Endothelial cell of umbilical vein (primary cell): ENCODE data around the gene COL5A3. TPM values are rescaled to one million over a fixed set of nuclear protein-coding genes. Genes with fewer than 3 reads are reported as not detected.

Experiments used
- BruUV-seq: library from RNA; stranded (reverse); fragments of 400-500 nt; replicated peaks from 2 replicates; lab custom pipeline; 2021; lab: Mats Ljungman, UMichigan
- CTCF ChIA-PET: fragments of 300-600, 350-600 bp; sonication (Branson Sonifier 250); formaldehyde crosslinking; loops from one replicate; lab custom pipeline; 2021; ENCODE audit warnings: antibody characterized with exemption, inconsistent platforms; lab: Charles Lee
- POLR2A ChIA-PET: fragments of 300-600, 350-600 bp; sonication (Branson Sonifier 250); formaldehyde crosslinking; loops from one replicate; lab custom pipeline; 2021; ENCODE audit warnings: antibody characterized with exemption, inconsistent platforms; lab: Charles Lee
- DNase-seq: peaks from one replicate; pipeline ENCODE4 v3.0.0-alpha.2; 2011; ENCODE audit warnings: low read depth, low spot score
- FAIRE-seq: peaks from 2 replicates; lab custom pipeline; 2011; peaks lifted over from hg19 to GRCh38; lab: Jason Lieb, UNC
- H2AFZ ChIP-seq: 2 replicates; pipeline ENCODE4 v1.6.0; 2012; ENCODE audit warnings: low read depth, low read length, control low read depth, inconsistent platforms
- H3K27ac ChIP-seq: 2 replicates; pipeline ENCODE4 v1.5.1; 2011; ENCODE audit warnings: low read depth, mild to moderate bottlenecking, control low read depth, low read length, moderate library complexity; ENCODE audit not compliant: insufficient read depth
- H3K27me3 ChIP-seq, 2 experiments: 2 replicates each; pipeline versions ENCODE4 v1.6.0 to v1.6.1; 2011; ENCODE audit warnings: low read length in 2 of 2, mixed read lengths in 1 of 2; ENCODE audit not compliant: control insufficient read depth in 2 of 2, insufficient read depth in 2 of 2
- H3K36me3 ChIP-seq, 2 experiments: 2 replicates in 1 of 2; 3 replicates in 1 of 2; pipeline ENCODE4 v1.5.1; 2011; ENCODE audit warnings: low read length in 2 of 2, mild to moderate bottlenecking in 1 of 2, moderate library complexity in 1 of 2; ENCODE audit not compliant: control insufficient read depth in 2 of 2, insufficient read depth in 2 of 2; ENCODE audit errors: extremely low read depth in 1 of 2
- H3K4me1 ChIP-seq: 3 replicates; pipeline ENCODE4 v1.5.1; 2011; ENCODE audit warnings: mild to moderate bottlenecking, low read length; ENCODE audit not compliant: control insufficient read depth, insufficient read depth; ENCODE audit errors: extremely low read depth
- H3K4me2 ChIP-seq: 2 replicates; pipeline ENCODE4 v1.6.1; 2011; ENCODE audit warnings: low read length, control low read depth, mixed read lengths; ENCODE audit not compliant: insufficient read depth
- H3K4me3 ChIP-seq, 3 experiments: fragments of 200-600 bp in 1 of 3; sonication (generic), shearing (Covaris generic) in 1 of 3; replicated peaks in 1 of 3; 2 replicates each; pipeline ENCODE4 v1.5.1; 2011 to 2016; ENCODE audit warnings: control low read depth in 3 of 3, low read length in 3 of 3, mild to moderate bottlenecking in 2 of 3, inconsistent platforms in 1 of 3, low read depth in 1 of 3, moderate library complexity in 1 of 3; ENCODE audit not compliant: insufficient read depth in 1 of 3
- H3K79me2 ChIP-seq: 2 replicates; pipeline ENCODE4 v1.6.0; 2012; ENCODE audit warnings: low read length, inconsistent platforms; ENCODE audit not compliant: control insufficient read depth, insufficient read depth
- H3K9ac ChIP-seq: replicated peaks from 2 replicates; pipeline ENCODE3; 2011; ENCODE audit warnings: low read length, control low read depth; ENCODE audit not compliant: insufficient read depth; ENCODE audit errors: extremely low read depth
- H3K9me1 ChIP-seq: replicated peaks from 3 replicates; pipeline ENCODE4 v1.6.0; 2011; ENCODE audit warnings: mild to moderate bottlenecking, low read length; ENCODE audit not compliant: control insufficient read depth, insufficient read depth; ENCODE audit errors: extremely low read depth
- H3K9me3 ChIP-seq: replicated peaks from 2 replicates; pipeline ENCODE4 v1.5.1; 2012; ENCODE audit warnings: low read length, inconsistent platforms; ENCODE audit not compliant: control insufficient read depth, insufficient read depth
- H4K20me1 ChIP-seq: replicated peaks from 2 replicates; pipeline ENCODE3; 2011; ENCODE audit warnings: mild to moderate bottlenecking, low read length; ENCODE audit not compliant: control insufficient read depth, insufficient read depth; ENCODE audit errors: extremely low read depth
- EZH2 ChIP-seq: IDR thresholded peaks from 2 replicates; pipeline ENCODE4 v1.6.1; 2012; ENCODE audit warnings: borderline replicate concordance, low read depth, mild to moderate bottlenecking, moderate library complexity, low read length, inconsistent platforms; ENCODE audit not compliant: severe bottlenecking
- JUN ChIP-seq: IDR thresholded peaks from 2 replicates; pipeline ENCODE4 v1.6.1; 2011; ENCODE audit warnings: borderline replicate concordance, low read depth; ENCODE audit not compliant: insufficient read length, insufficient read depth
- MYC ChIP-seq: IDR thresholded peaks from one replicate; pipeline ENCODE4 v1.6.1; 2011; ENCODE audit warnings: mild to moderate bottlenecking, low read depth, low read length
- POLR2A ChIP-seq: IDR thresholded peaks from 2 replicates; pipeline ENCODE4 v1.6.1; 2012; ENCODE audit warnings: low read depth, mild to moderate bottlenecking, control low read depth, low read length
- dilution Hi-C: fragments of 300-500 bp; cut with MboI; formaldehyde crosslinking; loops from one replicate; pipeline ENCODE4 v1.15.0; 2019; ENCODE audit warnings: low sequenced_read_pairs; ENCODE audit not compliant: extremely low pct_ligation_motif_present
- intact Hi-C: fragments of 100-400 bp; cut with micrococcal nuclease; formaldehyde crosslinking; loops from one replicate; pipeline ENCODE4 v1.10.0; 2022
- polyA plus RNA-seq, 4 experiments: library from polyadenylated mRNA; depleted of rRNA in 3 of 4; stranded (reverse) in 3 of 4; unstranded in 1 of 4; fragments of >200 nt; gene quantifications; 2 replicates each; pipeline versions ENCODE4 v1.2.1 to v1.2.3, GENCODE V29; 2011 to 2012; ENCODE audit warnings: missing spikeins in 1 of 4
- total RNA-seq: library from RNA; stranded (reverse); gene quantifications from 2 replicates; pipeline ENCODE4 v1.2.3, GENCODE V29; 2021

Gene COL5A3
- total and polyA plus RNA-seq, 2 donors (not counting 3 experiments of a cell fraction or from before 2014, with no cell fraction given), result not detected

DNA sequence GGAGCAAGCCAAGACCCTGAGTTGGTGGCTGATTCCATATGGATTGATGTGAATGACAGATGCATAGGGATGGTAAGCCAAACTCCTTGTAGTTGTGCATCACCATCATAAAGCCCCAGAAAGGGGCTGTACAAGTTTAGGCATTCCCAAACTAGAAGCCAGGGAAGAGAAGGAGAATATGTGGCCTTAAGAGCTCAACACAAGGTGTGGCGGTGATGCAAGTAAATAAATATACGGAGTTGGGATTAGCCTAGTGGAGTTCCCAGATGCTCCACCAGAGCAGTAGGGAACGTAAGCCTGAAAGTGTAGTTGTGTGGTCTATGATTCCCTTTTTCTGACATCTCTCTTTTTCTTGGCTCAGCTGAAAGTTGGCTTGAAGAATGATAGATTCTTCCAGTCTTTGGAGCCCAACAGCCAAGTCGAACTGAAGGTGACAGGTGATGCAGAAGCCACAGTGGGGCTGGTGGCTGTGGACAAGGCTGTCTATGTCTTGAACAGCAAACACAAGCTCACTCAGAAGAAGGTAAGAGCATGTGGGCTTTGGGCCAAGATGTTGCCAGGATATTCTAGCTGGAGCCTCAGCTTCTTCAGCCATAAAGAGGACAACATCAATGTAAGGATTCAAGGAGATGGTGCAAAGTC is 33.1 kb upstream of the COL5A3 start:
- dilution Hi-C loops (no loop called here), intact Hi-C loops (no loop called here)
- Histone ChIP-seq H4K20me1 (no peaks in the 10 kb centered on the region), H3K4me2 (no peak overlapping the region), H3K4me1 (no peaks in the 10 kb centered on the region), H3K4me3 (no peak overlapping the region), H3K36me3 (no peaks in the 10 kb centered on the region), H3K9ac (no peak overlapping the region), H3K9me1 (no peaks in the 10 kb centered on the region), H3K79me2 (no peaks in the 10 kb centered on the region), H3K27me3 (no peaks in the 10 kb centered on the region), H2AFZ (no peak overlapping the region), H3K27ac (no peak overlapping the region), H3K9me3 (no peaks in the 10 kb centered on the region)
- POLR2A ChIA-PET, result no interaction called here
- no peak for FAIRE-seq
- DNase-seq, result no peak
- CTCF ChIA-PET, result no interaction called here
- BruUV-seq, result no TSS peak
- no peak for TF ChIP-seq JUN
- no peak for TF ChIP-seq MYC
- no peak for TF ChIP-seq EZH2

DNA sequence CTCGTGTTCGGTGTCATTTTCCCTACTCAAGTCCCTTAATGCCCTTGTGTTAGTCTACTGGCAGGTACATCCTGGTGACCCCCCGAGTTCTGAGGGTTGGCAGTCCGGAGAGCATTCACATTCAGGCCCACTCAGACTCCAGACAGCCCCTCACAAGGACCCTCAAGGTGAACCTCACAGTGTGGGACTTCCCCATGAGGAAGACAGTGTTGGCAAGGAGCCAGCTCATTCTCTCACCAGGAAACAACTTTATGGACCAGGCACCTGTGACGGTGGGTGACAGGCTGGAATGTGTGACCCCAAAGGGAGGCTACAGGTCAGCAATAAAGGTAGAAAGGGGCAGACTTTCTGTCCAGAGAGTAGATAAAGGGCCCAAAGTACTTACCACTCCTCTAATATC is 27.5 kb upstream of the COL5A3 start:
- FAIRE-seq, result no peak
- dilution Hi-C loops, result no loop called here

More for the DNA sequence above, 27.5 kb upstream of the COL5A3 start:
- Histone ChIP-seq H3K27me3 (peaks cover 0 to 2% of the 10 kb centered on the region in 2 experiments), H3K79me2 (no peaks in the 10 kb centered on the region), H3K9me3 (no peaks in the 10 kb centered on the region), H3K9ac (no peak overlapping the region), H3K4me3 (no peak overlapping the region), H3K9me1 (no peaks in the 10 kb centered on the region), H3K4me1 (no peaks in the 10 kb centered on the region), H2AFZ (no peak overlapping the region), H3K27ac (no peak overlapping the region), H3K36me3 (no peaks in the 10 kb centered on the region), H3K4me2 (no peak overlapping the region), H4K20me1 (no peaks in the 10 kb centered on the region)
- no peak for TF ChIP-seq POLR2A
- BruUV-seq, result no TSS peak
- POLR2A ChIA-PET, result no interaction called here
- CTCF ChIA-PET, result no interaction called here
- DNase-seq, result no peak
- intact Hi-C loops, result no loop called here
